K562 (cell line): ENCODE measurements around the gene HSPB6. TPM values are rescaled to one million over a fixed set of nuclear protein-coding genes. Genes with fewer than 3 reads are reported as not detected.

ENCODE experiments used
- ARNT ChIP-seq, 2 experiments: fragments of 450-650 bp; IDR thresholded peaks; 2 replicates each; pipeline ENCODE4 v1.6.1; 2016; ENCODE audit warnings: mild to moderate bottlenecking in 1 of 2
- CCNT2 ChIP-seq: IDR thresholded peaks from 2 replicates; pipeline ENCODE4 v1.6.1; 2011; ENCODE audit warnings: borderline replicate concordance, low read depth, mild to moderate bottlenecking, moderate library complexity, mixed read lengths, low read length; ENCODE audit not compliant: insufficient read length; ENCODE audit errors: extremely low read depth
- EHMT2 ChIP-seq: fragments of 450-650 bp; IDR thresholded peaks from 2 replicates; pipeline ENCODE4 v1.6.1; 2018; ENCODE audit warnings: antibody characterized with exemption
- EWSR1 ChIP-seq: fragments of 450-650 bp; IDR thresholded peaks from 2 replicates; pipeline ENCODE4 v1.6.1; 2018; ENCODE audit warnings: borderline replicate concordance, mild to moderate bottlenecking, low read depth, moderate library complexity; ENCODE audit not compliant: partially characterized antibody
- KLF10 ChIP-seq: fragments of 250-450 bp; sonication (Bioruptor Pico); IDR thresholded peaks from 2 replicates; pipeline ENCODE4 v1.6.1; 2021; ENCODE audit warnings: matching md5 sums
- LARP7 ChIP-seq: fragments of 450-650 bp; IDR thresholded peaks from 2 replicates; pipeline ENCODE4 v1.6.1; 2016
- MIER1 ChIP-seq: fragments of 450-650 bp; IDR thresholded peaks from 2 replicates; pipeline ENCODE4 v1.6.1; 2016; ENCODE audit warnings: antibody characterized with exemption, mild to moderate bottlenecking, low read depth
- NR2C2 ChIP-seq, 2 experiments: fragments of 200-800 bp in 1 of 2; sonication (Bioruptor generic) in 1 of 2; sonication (generic) in 1 of 2; formaldehyde crosslinking in 1 of 2; IDR thresholded peaks; 2 replicates each; pipeline versions ENCODE4 v1.6.1 to v1.8.0; 2016 to 2022; ENCODE audit warnings: mild to moderate bottlenecking in 1 of 2, missing compliant biosample characterization in 1 of 2, missing genetic modification characterization in 1 of 2, missing genetic modification reagents in 1 of 2
- RBM22 ChIP-seq: fragments of 200-400 bp; formaldehyde crosslinking; IDR thresholded peaks from 2 replicates; pipeline ENCODE4 v1.6.1; 2018; ENCODE audit warnings: low read length, low read depth; ENCODE audit not compliant: poor library complexity, severe bottlenecking
- THRAP3 ChIP-seq: fragments of 450-650 bp; IDR thresholded peaks from 2 replicates; pipeline ENCODE4 v1.6.1; 2016; ENCODE audit warnings: mild to moderate bottlenecking, inconsistent platforms, borderline replicate concordance
- TRIM24 ChIP-seq, 2 experiments: fragments of 450-650 bp; IDR thresholded peaks; 2 replicates each; pipeline ENCODE4 v1.6.1; 2016
- YY1 ChIP-seq, 3 experiments: IDR thresholded peaks; 2 replicates each; pipeline ENCODE4 v1.6.1; 2011; ENCODE audit warnings: low read length in 2 of 3, mild to moderate bottlenecking in 2 of 3, moderate library complexity in 2 of 3, borderline replicate concordance in 1 of 3, control low read depth in 1 of 3, low read depth in 1 of 3; ENCODE audit not compliant: insufficient read depth in 3 of 3, insufficient replicate concordance in 2 of 3, control insufficient read depth in 1 of 3, insufficient read length in 1 of 3; ENCODE audit errors: extremely low read depth in 1 of 3
- ZNF232 ChIP-seq: sonication (generic); formaldehyde crosslinking; IDR thresholded peaks from 2 replicates; pipeline ENCODE4 v1.8.0; 2022; ENCODE audit warnings: mild to moderate bottlenecking, missing genetic modification reagents
- ZNF253 ChIP-seq: fragments of 250-450 bp; sonication (Bioruptor Pico); conservative IDR thresholded peaks from 2 replicates; pipeline ENCODE4 v1.6.1; 2021; ENCODE audit warnings: mild to moderate bottlenecking
- ZNF586 ChIP-seq: fragments of 450-650 bp; formaldehyde crosslinking; conservative IDR thresholded peaks from 2 replicates; pipeline ENCODE4 v1.4.0; 2020; ENCODE audit warnings: mild to moderate bottlenecking, moderate library complexity
- polyA plus RNA-seq, 8 experiments: library from polyadenylated mRNA; depleted of rRNA in 4 of 8; stranded (reverse) in 5 of 8; unstranded in 3 of 8; fragments of >200 nt; fragmentation: Nextera tagmentation in 2 of 8; fragmentation: Illumina TruSeq in 1 of 8; extraction: Ambion mirVana in 2 of 8; extraction: Trizol in 1 of 8; gene quantifications; 2 replicates each; pipeline versions ENCODE4 v1.2.1 to v1.2.3, GENCODE V29; 2011 to 2014; ENCODE audit warnings: inconsistent platforms in 1 of 8, missing spikeins in 1 of 8
- total RNA-seq, 7 experiments: library from RNA; depleted of rRNA in 6 of 7; stranded (reverse); fragments of >200 nt in 6 of 7; fragmentation: Illumina TruSeq in 2 of 7; extraction: Trizol in 2 of 7; gene quantifications; 2 replicates each; pipeline versions ENCODE4 v1.2.1 to v1.2.3, GENCODE V29; 2011 to 2021; ENCODE audit warnings: low replicate concordance in 1 of 7
- TF ChIP-seq, protein P1 (sequence below): fragments of 450-650 bp; IDR thresholded peaks from 2 replicates; pipeline ENCODE4 v1.6.1; 2016; ENCODE audit warnings: antibody characterized with exemption
- TF ChIP-seq, protein P2 (sequence below): fragments of 450-650 bp; conservative IDR thresholded peaks from 2 replicates; pipeline ENCODE4 v1.6.1; 2016; ENCODE audit warnings: missing genetic modification characterization, low read depth, mild to moderate bottlenecking, control low read depth, missing compliant biosample characterization
- TF ChIP-seq, protein P3 (sequence below): IDR thresholded peaks from 2 replicates; pipeline ENCODE4 v1.6.1; 2011; ENCODE audit not compliant: insufficient read length; ENCODE audit errors: extremely low read depth
- TF ChIP-seq, protein P4 (sequence below): fragments of 250-450 bp; sonication (Bioruptor Pico); IDR thresholded peaks from 2 replicates; pipeline ENCODE4 v1.5.0; 2021; ENCODE audit warnings: mild to moderate bottlenecking, moderate library complexity

The HSPB6 gene
- total and polyA plus RNA-seq, 9 of the 15 experiments (the other 6 are each of a cell fraction or from before 2014, with no cell fraction given) = 0.55 TPM; not detected in 8

DNA sequence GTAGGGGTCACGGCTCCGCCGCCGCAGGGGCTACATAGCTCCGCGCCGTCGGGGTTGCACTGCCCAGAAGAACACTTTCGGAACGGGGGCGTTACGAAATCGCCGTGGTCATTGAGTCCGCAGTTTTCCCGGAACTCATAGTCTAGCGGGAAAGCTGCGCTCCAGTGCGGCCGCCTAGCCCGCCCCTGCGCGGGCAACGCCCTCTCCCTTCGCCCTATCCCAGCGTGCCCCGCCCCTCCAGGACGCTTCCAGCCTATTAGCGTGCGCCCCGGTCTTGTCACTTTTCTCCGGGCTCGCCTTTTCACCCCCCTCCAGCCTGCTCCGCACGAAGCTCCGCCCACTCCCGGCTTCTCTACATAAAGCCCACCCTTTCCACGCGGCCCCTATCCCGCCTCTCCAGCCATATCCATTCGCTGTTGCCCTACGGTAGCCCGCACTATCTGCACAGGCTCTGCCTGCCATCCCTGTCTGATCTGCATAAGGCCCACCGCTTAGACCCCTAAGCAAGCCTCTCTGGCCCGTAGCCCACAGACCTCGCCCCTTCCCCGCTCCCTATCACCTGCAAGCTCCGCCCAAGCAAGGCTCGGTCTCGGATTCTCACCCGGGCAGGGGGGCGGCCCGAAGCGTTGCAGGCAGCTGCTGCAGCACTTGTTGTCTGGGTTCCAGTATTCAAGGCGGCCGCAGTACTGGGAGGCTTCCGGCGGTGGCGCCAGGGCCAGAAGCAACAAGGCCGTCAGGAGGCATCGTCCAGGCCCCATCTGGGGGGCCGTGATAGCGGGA lies 16.2 kb downstream of the HSPB6 start (continued):
- peak; percentile 9; the same call in 1 of the 2 replicates for TF ChIP-seq NR2C2 (CRISPR knock-in tag; IDR thresholded peaks at IDR 0.05)
- peak; percentile 53; the same call in 1 of the 2 replicates for TF ChIP-seq NR2C2 (tag; IDR thresholded peaks at IDR 0.05)
- no peak for TF ChIP-seq ZNF253
- TF ChIP-seq, protein P1, sequence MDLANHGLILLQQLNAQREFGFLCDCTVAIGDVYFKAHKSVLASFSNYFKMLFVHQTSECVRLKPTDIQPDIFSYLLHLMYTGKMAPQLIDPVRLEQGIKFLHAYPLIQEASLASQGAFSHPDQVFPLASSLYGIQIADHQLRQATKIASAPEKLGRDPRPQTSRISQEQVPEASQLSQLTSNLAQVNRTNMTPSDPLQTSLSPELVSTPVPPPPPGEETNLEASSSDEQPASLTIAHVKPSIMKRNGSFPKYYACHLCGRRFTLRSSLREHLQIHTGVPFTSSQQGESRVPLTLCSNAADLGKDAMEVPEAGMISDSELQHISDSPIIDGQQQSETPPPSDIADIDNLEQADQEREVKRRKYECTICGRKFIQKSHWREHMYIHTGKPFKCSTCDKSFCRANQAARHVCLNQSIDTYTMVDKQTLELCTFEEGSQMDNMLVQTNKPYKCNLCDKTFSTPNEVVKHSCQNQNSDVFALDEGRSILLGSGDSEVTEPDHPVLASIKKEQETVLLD = 0 out of 2 replicates have a peak, but pooled peaks have one; percentile 9
- no peak for TF ChIP-seq THRAP3
- TF ChIP-seq, protein P2, sequence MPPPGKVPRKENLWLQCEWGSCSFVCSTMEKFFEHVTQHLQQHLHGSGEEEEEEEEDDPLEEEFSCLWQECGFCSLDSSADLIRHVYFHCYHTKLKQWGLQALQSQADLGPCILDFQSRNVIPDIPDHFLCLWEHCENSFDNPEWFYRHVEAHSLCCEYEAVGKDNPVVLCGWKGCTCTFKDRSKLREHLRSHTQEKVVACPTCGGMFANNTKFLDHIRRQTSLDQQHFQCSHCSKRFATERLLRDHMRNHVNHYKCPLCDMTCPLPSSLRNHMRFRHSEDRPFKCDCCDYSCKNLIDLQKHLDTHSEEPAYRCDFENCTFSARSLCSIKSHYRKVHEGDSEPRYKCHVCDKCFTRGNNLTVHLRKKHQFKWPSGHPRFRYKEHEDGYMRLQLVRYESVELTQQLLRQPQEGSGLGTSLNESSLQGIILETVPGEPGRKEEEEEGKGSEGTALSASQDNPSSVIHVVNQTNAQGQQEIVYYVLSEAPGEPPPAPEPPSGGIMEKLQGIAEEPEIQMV = no peak
- peak; percentile 41 for TF ChIP-seq CCNT2
- peak in 1 of 3 experiments; percentile 63 for TF ChIP-seq YY1 (IDR thresholded peaks at IDR 0.05; ENCODE audit: borderline replicate concordance in 1 of 3, control insufficient read depth in 1 of 3, extremely low read depth in 1 of 3, insufficient read depth in 3 of 3, insufficient read length in 1 of 3, insufficient replicate concordance in 2 of 3, low read depth in 1 of 3, low read length in 2 of 3)
- no peak for TF ChIP-seq ZNF232 (CRISPR knock-in tag)
- TF ChIP-seq EWSR1 = no peak
- TF ChIP-seq, protein P3, sequence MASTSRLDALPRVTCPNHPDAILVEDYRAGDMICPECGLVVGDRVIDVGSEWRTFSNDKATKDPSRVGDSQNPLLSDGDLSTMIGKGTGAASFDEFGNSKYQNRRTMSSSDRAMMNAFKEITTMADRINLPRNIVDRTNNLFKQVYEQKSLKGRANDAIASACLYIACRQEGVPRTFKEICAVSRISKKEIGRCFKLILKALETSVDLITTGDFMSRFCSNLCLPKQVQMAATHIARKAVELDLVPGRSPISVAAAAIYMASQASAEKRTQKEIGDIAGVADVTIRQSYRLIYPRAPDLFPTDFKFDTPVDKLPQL = no peak
- TF ChIP-seq KLF10 (CRISPR knock-in tag) = no peak
- no peak for TF ChIP-seq MIER1
- no peak for TF ChIP-seq ZNF586 (CRISPR knock-in tag)
- no peak for TF ChIP-seq RBM22
- 0 out of 2 replicates have a peak, but pooled peaks have one; percentile 35 for TF ChIP-seq LARP7
- TF ChIP-seq ARNT (IDR thresholded peaks at IDR 0.05) = peak in 1 of 2 experiments; percentile 44; a peak in 1 of 4 replicates
- TF ChIP-seq TRIM24 (IDR thresholded peaks at IDR 0.05) = 0 out of 4 replicates have a peak, but pooled peaks of 1 of the 2 experiments have one; percentile 7
- TF ChIP-seq, protein P4, sequence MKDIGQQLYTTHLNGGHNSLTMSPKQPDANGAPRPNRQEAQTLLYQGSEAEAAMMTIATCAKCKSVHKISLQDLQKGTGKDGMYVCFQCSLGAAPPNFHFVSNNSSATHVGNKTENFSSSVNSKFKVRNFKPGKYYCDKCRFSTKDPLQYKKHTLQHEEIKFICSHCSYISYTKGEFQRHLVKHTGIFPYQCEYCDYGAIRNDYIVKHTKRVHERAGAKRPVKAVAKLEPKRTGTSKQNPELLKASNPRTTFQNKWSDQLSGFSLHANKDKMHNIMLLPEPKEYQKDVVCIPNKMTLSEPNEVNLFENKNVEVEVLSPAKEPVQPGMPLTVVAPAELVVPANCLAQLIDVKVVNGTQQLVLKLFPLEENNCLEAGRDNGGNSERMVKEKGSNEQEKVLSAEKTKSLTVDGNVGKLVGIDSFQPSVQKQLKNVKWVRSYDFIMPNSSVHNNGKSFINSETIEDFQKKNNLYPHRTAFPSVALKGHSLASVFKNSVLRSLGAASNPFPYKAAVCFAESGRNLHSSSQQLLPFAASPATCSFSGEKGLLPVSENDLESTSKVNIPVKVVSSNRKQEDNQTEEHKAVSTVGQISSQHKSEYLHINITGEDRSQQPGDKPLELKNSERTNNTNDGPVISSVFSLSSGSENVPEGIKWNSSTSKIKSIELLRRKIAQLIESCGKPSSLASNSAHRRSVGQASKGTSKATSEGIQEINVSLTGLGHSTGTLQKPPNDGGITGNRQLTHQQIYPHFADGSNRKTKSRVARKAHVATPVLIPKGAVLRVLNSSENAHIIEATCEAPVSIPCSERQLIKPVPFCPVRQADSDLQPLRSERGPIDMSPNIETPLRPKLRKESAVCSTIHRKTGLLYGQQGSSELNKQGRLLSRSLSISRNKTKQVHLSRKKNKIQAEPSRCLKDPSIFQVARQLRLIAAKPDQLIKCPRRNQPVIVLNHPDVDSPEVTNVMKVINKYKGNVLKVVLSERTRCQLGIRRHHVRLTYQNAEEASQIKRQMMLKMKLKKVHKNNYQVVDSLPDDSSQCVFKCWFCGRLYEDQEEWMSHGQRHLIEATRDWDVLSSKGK (CRISPR knock-in tag) = no peak
- no peak for TF ChIP-seq EHMT2
